B cell (primary cell): ENCODE measurements around the gene INTU. TPM values are rescaled to one million over a fixed set of nuclear protein-coding genes. Genes with fewer than 3 reads are reported as not detected.

Experiments
- ATAC-seq: fragments of 200-7000 bp; cut with Tn5 transposase; one replicate; pipeline ENCODE4 v1.10.0; 2021; ENCODE audit warnings: low read depth, mild to moderate bottlenecking, moderate number of reproducible peaks, moderate library complexity
- CTCF ChIA-PET: fragments of 350-600 bp; sonication (Branson Sonifier 250); formaldehyde crosslinking; loops from one replicate; lab custom pipeline; 2021; ENCODE audit warnings: antibody characterized with exemption, inconsistent platforms; lab: Charles Lee
- POLR2A ChIA-PET: fragments of 350-600 bp; sonication (Branson Sonifier 250); formaldehyde crosslinking; loops from one replicate; lab custom pipeline; 2021; ENCODE audit warnings: antibody characterized with exemption; lab: Charles Lee
- DNase-seq: peaks from one replicate; pipeline ENCODE4 v3.0.0; 2013
- H2AFZ ChIP-seq: 2 replicates; pipeline ENCODE4 v1.6.1; 2012; ENCODE audit warnings: mild to moderate bottlenecking, low read depth, low read length; ENCODE audit not compliant: insufficient read depth, poor library complexity, severe bottlenecking
- H3K27ac ChIP-seq, 2 donors: 1 replicate in 1 of 2; 2 replicates in 1 of 2; pipeline ENCODE4 v1.5.1; 2012 to 2013; ENCODE audit warnings: low read length in 2 of 2, mild to moderate bottlenecking in 2 of 2, moderate library complexity in 1 of 2
- H3K27me3 ChIP-seq, 4 experiments: fragments of 200-600 bp in 1 of 4; sonication (generic) in 1 of 4; replicated peaks in 1 of 4; 1 replicate in 2 of 4; 2 replicates in 2 of 4; pipeline versions ENCODE4 v1.6.1 to v1.7.0; 2013 to 2016; ENCODE audit warnings: low read length in 3 of 4, mild to moderate bottlenecking in 2 of 4, mixed read lengths in 1 of 4, moderate library complexity in 1 of 4; ENCODE audit not compliant: insufficient read depth in 4 of 4, control insufficient read depth in 3 of 4; ENCODE audit errors: control extremely low read depth in 1 of 4
- H3K36me3 ChIP-seq, 2 experiments: replicated peaks in 1 of 2; 1 replicate in 1 of 2; 2 replicates in 1 of 2; pipeline versions ENCODE4 v1.6.1 to v1.7.1; 2013; ENCODE audit warnings: low read length in 1 of 2; ENCODE audit not compliant: insufficient read depth in 2 of 2, control insufficient read depth in 1 of 2; ENCODE audit errors: control extremely low read depth in 1 of 2, extremely low read depth in 1 of 2
- H3K4me1 ChIP-seq, 2 donors: fragments of 200-600 bp in 1 of 2; sonication (generic) in 1 of 2; 1 replicate in 1 of 2; 2 replicates in 1 of 2; pipeline versions ENCODE4 v1.5.1 to v1.6.1; 2013 to 2017; ENCODE audit warnings: low read length in 2 of 2; ENCODE audit not compliant: control insufficient read depth in 2 of 2, insufficient read depth in 2 of 2
- H3K4me2 ChIP-seq: replicated peaks from 2 replicates; pipeline ENCODE3; 2012; ENCODE audit warnings: mild to moderate bottlenecking, low read depth, low read length; ENCODE audit not compliant: poor library complexity, severe bottlenecking
- H3K4me3 ChIP-seq, 5 experiments: fragments of 200-600 bp in 1 of 5; sonication (generic) in 1 of 5; 1 replicate in 3 of 5; 2 replicates in 2 of 5; pipeline versions ENCODE4 v1.5.1 to v1.7.0; 2011 to 2016; ENCODE audit warnings: low read length in 4 of 5, mild to moderate bottlenecking in 4 of 5, low read depth in 2 of 5, control low read depth in 1 of 5, moderate library complexity in 1 of 5; ENCODE audit not compliant: insufficient read depth in 1 of 5; ENCODE audit errors: control extremely low read depth in 1 of 5, extremely low read depth in 1 of 5
- H3K79me2 ChIP-seq: fragments of 200-600 bp; sonication (generic); one replicate; pipeline ENCODE4 v1.6.0; 2016; ENCODE audit warnings: low read length; ENCODE audit not compliant: control insufficient read depth, insufficient read depth
- H3K9ac ChIP-seq: fragments of 200-600 bp; sonication (generic); 2 replicates; pipeline ENCODE4 v1.6.1; 2017; ENCODE audit warnings: mild to moderate bottlenecking, low read length, moderate library complexity
- H3K9me3 ChIP-seq, 3 donors: one replicate each; pipeline versions ENCODE4 v1.6.1 to v1.7.1; 2013; ENCODE audit warnings: low read length in 2 of 3; ENCODE audit not compliant: control insufficient read depth in 2 of 3, insufficient read depth in 1 of 3; ENCODE audit errors: control extremely low read depth in 1 of 3
- H4K20me1 ChIP-seq: 2 replicates; pipeline ENCODE4 v1.6.0; 2012; ENCODE audit warnings: mild to moderate bottlenecking, low read length; ENCODE audit not compliant: insufficient read depth, control insufficient read depth, poor library complexity, severe bottlenecking
- H3K27ac Mint-ChIP-seq: one replicate; pipeline ENCODE4 v1.8.0; 2021; ENCODE audit warnings: mixed read lengths
- H3K27me3 Mint-ChIP-seq: one replicate; pipeline ENCODE4 v1.8.0; 2021; ENCODE audit warnings: mixed read lengths
- H3K4me1 Mint-ChIP-seq: one replicate; pipeline ENCODE4 v1.8.0; 2021; ENCODE audit warnings: mixed read lengths
- H3K4me3 Mint-ChIP-seq: one replicate; pipeline ENCODE4 v1.8.0; 2021; ENCODE audit warnings: mixed read lengths
- H3K9me3 Mint-ChIP-seq: one replicate; pipeline ENCODE4 v1.8.0; 2022; ENCODE audit warnings: mixed read lengths; ENCODE audit not compliant: insufficient read depth
- CTCF ChIP-seq: fragments of 200-600 bp; IDR thresholded peaks from one replicate; pipeline ENCODE4 v1.8.0; 2022; ENCODE audit warnings: antibody characterized with exemption, mild to moderate bottlenecking
- EZH2 ChIP-seq: IDR thresholded peaks from 2 replicates; pipeline ENCODE4 v1.6.1; 2012; ENCODE audit warnings: borderline replicate concordance, low read depth, mild to moderate bottlenecking, moderate library complexity, low read length; ENCODE audit not compliant: insufficient read depth, poor library complexity, severe bottlenecking
- WGBS: methylation state at CpG from one replicate; pipeline ENCODE4 v1.1.5; 2013; ENCODE audit warnings: missing lambda C conversion rate; ENCODE audit not compliant: insufficient coverage; 5-methylcytosine and 5-hydroxymethylcytosine counted together
- intact Hi-C: fragments of 100-400 bp; cut with micrococcal nuclease; formaldehyde crosslinking; loops from one replicate; pipeline ENCODE4 v1.10.0; 2022
- polyA plus RNA-seq: library from polyadenylated mRNA; depleted of rRNA; stranded (reverse); fragments of >200 nt; gene quantifications from 2 replicates; pipeline ENCODE4 v1.2.3, GENCODE V29; 2012
- total RNA-seq, 2 donors: library from RNA; stranded (reverse); fragments of 120-200 nt in 1 of 2; gene quantifications; 1 replicate in 1 of 2; 2 replicates in 1 of 2; pipeline versions ENCODE4 v1.2.3 to v1.2.4, GENCODE V29; 2013 to 2022

The INTU gene
- total and polyA plus RNA-seq, 2 donors (not counting 1 experiment from before 2014, with no cell fraction given): not detected

- intact Hi-C loops: no loop called here
- no peak overlapping the region for H3K4me3 ChIP-seq
- TF ChIP-seq CTCF: no peak
- TF ChIP-seq EZH2: no peak
- Mint-ChIP-seq H3K27ac (no peak overlapping the region), H3K9me3 (no peaks in the 10 kb centered on the region), H3K4me3 (no peak overlapping the region), H3K27me3 (peaks cover 17% of the 10 kb centered on the region), H3K4me1 (no peaks in the 10 kb centered on the region)
- no peaks in the 10 kb centered on the region for H4K20me1 ChIP-seq
- no peak overlapping the region for H3K9ac ChIP-seq
- H3K79me2 ChIP-seq: no peaks in the 10 kb centered on the region
- POLR2A ChIA-PET: no interaction called here
- no peak for ATAC-seq
- no peaks in the 10 kb centered on the region for H3K36me3 ChIP-seq
- H3K27me3 ChIP-seq: no peaks in the 10 kb centered on the region
- no peaks in the 10 kb centered on the region for H3K4me1 ChIP-seq
- CTCF ChIA-PET: no interaction called here
- H3K4me2 ChIP-seq: no peak overlapping the region
- H3K27ac ChIP-seq: no peak overlapping the region
- no peaks in the 10 kb centered on the region for H3K9me3 ChIP-seq
- DNase-seq: no peak
- WGBS: 100% methylated on average over 1 of the region's 5 CpGs
- H2AFZ ChIP-seq: no peak overlapping the region
Measured at GRCh38 chr4:127609484-127609883, 23.3 kb upstream of the INTU start.

- H3K9ac ChIP-seq: no peak overlapping the region
- H3K9me3 ChIP-seq: no peaks in the 10 kb centered on the region
- no peak overlapping the region for H2AFZ ChIP-seq
- no peaks in the 10 kb centered on the region for H3K4me1 Mint-ChIP-seq
- ChIA-PET POLR2A (no interaction called here), CTCF (no interaction called here)
- no peak overlapping the region for H3K4me2 ChIP-seq
- no peak for DNase-seq
- no peak overlapping the region for H3K27ac Mint-ChIP-seq
- H3K36me3 ChIP-seq: no peaks in the 10 kb centered on the region
- peaks cover 11% of the 10 kb centered on the region for H3K27me3 Mint-ChIP-seq
- intact Hi-C loops: no loop called here
- ATAC-seq: no peak
- H3K27me3 ChIP-seq: no peaks in the 10 kb centered on the region
- no peak overlapping the region for H3K4me3 Mint-ChIP-seq
- H4K20me1 ChIP-seq: no peaks in the 10 kb centered on the region
- WGBS: no CpG with 5 or more reads among the region's 3 CpGs
- TF ChIP-seq EZH2 (no peak), CTCF (no peak)
- no peaks in the 10 kb centered on the region for H3K79me2 ChIP-seq
- H3K4me1 ChIP-seq: no peaks in the 10 kb centered on the region
- H3K9me3 Mint-ChIP-seq: no peaks in the 10 kb centered on the region
- H3K4me3 ChIP-seq: no peak overlapping the region
- H3K27ac ChIP-seq: no peak overlapping the region
Measured at GRCh38 chr4:127610488-127610887, 22.3 kb upstream of the INTU start.
